Amniotic epithelial cell (primary cell): ENCODE measurements around the gene SLC7A4.

Experiments used
- DNase-seq: peaks from one replicate; pipeline ENCODE4 v3.0.0-alpha.2; 2010; ENCODE audit warnings: low read depth

SLC7A4 gene

DNA sequence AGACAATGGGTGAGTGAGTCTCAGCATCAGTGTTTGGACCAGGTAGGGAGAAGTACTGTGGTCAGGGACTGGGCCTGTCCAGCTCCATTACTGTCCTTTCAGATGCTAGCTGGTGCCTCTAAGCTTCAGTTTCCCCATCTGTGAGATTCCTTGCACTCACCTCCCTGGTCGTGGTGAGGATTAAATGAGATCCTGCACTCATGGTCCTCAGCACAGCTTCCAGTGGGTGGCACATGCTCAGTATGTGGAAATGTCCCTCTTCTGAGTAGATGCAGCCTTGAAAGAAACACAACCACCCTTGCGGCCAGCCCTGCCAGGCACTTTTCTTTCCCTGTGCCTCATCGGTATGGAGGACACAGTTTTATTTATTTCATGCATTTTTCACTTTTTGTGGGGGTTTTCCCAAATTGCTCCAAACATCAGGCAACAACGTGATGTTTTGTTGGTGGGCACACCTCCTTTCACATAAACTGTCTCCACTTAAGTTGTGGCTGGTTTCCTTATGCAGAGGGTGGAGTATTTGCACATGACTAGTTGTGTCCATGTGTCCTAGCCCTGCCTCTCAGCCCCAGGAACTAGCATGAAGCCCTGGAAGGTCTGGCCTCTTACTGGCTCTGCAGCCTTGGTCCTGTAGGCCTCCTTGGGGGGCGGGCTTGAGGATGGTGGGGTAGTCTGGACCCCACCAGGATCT lies 49.1 kb downstream of the SLC7A4 start:
- DNase-seq, result no peak

DNA sequence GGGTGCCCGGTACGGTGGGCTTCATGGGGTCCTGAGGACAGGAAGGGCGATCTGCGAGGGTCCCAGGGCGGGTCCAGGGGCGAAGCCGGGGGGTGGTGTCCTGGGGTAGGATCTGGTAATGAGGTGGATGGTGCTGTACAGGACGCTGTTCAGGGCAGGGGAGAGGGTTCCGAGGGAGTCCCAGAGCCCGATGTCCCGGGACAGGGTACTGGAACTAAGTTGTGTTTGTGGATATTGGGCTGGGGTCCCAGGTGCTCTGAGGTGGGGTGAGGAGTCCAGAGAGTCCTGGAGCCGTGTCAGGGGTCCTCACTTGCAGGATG lies 49.8 kb downstream of the SLC7A4 start:
- no peak for DNase-seq

DNA sequence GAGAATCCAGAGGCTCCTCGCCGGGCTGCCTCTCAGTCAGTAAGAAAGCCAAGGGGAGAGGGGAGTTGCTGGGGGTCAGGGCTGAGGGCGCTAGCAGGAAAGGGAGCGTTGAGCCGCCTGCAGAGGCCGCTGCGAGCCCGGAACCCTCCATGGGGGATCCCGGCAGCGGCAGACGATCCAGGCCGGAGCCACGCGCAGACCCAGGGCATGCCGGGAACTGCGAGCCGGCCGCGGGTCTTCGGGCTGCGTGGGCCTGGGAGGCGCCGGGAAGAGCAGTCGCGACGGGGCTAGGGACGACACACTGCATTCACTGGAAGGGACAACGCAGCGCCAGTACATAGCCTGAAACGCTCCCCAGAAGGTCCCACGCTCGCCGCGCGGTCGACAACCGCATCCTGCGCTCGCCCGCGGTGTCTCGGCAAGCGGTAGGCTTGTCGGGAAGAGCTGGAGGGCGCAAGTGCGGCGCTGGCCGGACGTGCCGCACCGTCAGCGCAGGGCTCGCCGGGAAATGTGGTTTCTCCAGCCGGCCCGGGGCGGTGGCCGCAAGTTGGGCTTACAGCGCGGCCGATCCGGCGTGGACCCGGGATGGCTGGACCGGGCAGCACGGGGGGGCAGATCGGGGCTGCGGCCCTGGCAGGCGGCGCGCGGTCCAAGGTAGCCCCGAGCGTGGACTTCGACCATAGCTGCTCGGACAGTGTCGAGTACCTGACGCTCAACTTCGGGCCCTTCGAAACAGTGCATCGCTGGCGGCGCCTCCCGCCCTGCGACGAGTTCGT lies 50.4 kb downstream of the SLC7A4 start, which contains the start of gene LZTR1:
Gene LZTR1, plus strand, starts transcription at position 511 of the 776 bp plus-strand sequence. Its CDS starts 75 bp downstream, at position 586.
- peak; percentile 79 for DNase-seq

DNA sequence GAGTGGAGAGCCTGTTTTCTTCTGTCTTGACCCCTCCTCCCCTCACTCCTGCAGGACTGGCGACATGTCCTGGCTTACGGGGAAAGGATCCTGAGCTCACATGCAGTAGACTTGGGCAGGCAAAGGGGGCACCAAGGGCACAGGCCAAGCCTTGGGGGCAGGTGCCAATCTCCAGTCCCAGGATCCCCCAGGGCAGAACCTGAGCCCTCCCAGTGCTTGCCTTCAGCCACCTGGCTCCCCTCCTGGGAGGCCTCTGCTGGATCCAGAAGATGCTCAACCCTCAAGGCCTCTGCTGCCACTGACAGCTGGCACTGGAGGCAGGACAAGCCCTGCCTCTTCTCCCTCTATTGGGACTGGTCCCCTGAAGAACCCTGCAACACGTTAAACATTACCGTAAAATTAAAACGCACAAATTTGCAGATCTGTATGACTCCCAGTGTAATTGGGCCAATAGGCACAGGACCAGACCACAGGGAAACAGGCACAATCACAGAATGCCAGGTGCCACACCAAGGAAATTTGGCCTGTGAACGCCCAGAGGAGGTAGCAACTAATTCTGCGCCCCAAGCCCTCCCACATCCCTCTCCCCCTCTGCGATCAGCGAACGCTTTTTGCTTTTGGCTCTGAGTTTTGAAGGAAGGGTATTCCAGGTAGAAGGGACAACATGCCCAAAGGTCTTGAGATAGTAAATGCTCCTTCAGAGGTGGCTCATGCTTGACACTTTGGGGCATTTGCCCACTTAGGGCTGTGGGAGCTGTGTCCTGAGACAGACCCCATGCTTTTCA lies 51.2 kb downstream of the SLC7A4 start:
- DNase-seq, result no peak

DNA sequence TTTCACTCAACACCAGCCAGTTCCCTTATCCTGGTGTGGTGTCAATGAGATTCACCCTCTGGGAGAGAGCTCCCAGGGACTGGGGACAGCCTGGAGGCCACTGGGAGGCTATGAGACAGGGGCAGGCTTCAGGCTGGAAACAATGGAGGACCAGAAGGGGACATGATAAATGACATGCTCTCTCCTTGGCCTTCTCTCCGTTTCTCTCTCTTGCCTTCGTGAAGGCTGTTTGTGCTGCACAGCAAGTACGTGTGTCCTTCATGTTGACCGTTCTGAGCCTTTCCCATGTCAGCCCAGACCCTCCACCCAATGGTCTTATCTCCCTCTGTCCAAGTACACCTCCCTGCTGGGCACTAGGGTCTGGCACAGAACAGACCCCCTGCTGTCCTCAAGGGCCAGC lies 51.8 kb downstream of the SLC7A4 start:
- DNase-seq, result no peak

DNA sequence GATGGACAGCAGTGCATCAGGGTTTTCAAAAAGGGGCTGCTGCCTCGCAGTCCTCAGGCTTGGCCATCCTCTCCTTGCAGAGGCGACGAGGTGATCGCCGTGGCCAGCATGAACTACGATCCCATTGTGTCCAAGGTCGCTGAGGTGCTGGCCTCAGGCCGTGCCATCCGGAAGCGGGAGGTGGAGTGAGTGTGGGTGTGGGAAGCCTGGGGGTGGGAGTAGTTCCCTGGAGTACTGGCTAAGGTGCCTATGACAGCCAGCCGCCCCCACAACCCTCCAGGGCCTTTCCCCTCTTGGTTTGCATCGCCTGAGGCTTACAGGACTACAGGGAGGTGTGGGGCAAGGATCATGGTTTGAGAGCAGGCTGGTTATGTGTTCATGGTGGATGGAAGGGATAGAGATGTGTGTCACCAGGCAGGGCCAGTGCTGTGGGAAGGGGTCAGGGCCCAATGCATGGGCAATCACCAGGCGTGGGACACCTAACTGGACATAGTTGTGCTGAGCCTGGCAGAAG lies 52.4 kb downstream of the SLC7A4 start:
- DNase-seq, result no peak

DNA sequence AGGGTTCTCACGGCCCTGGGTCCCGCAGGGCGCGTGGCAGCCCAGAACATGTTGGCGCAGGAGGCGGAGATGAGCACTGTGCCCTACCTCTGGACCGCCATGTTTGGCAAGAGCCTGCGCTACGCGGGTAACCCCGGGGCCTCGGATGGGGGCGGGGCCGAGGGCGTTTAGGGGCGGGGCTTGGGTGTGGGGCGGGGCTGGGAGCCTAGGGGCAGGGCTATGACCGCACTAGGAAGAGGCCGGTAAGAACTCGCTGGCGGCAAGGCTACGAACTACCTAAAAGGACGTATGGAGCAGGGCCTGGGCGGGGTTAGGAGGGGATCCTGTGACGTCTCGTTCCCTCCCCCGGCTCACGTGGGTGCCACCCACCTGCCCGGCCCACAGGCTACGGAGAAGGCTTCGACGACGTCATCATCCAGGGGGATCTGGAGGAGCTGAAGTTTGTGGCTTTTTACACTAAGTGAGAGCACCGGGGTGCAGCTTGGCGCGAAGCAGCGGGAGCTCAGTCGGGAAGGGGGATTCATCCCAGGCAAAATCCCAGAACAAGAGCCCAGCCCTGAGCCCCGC lies 53.0 kb downstream of the SLC7A4 start:
- peak; percentile 92 for DNase-seq
